ENCODE data around the gene ABCG4. TPM values are rescaled to one million over a fixed set of nuclear protein-coding genes. Genes with fewer than 3 reads are reported as not detected.
A peak's percentile ranks its signal among the peaks of the same experiment; 100 is the strongest.
"Not testable (repeated sequence)": the region's sequence is repeated elsewhere in the genome, so short reads cannot be mapped to it uniquely, and the experiment has no call there.

The ABCG4 gene
- total RNA-seq, 1 donor from 2014 or later = 1.3 TPM

- Mint-ChIP-seq H3K27ac (no peak overlapping the region), H3K4me1 (ENCODE audit: unreplicated experiment) (no peaks in the 10 kb centered on the region), H3K4me3 (no peak overlapping the region), H3K9me3 (no peaks in the 10 kb centered on the region), H3K27me3 (peaks cover 45% of the 10 kb centered on the region), H3K36me3 (no peaks in the 10 kb centered on the region)
- no peak for DNase-seq (ENCODE audit: extremely low spot score, unreplicated experiment)
- TF ChIP-seq CTCF (conservative IDR thresholded peaks at IDR 0.05) = no peak
These were observed 8.2 kb downstream of the ABCG4 start for GRCh38 chr11:119157063-119157462.

- TF ChIP-seq CTCF (conservative IDR thresholded peaks at IDR 0.05) = no peak
- Mint-ChIP-seq H3K27ac (no peak overlapping the region), H3K4me1 (ENCODE audit: unreplicated experiment) (no peaks in the 10 kb centered on the region), H3K9me3 (no peaks in the 10 kb centered on the region), H3K4me3 (no peak overlapping the region), H3K27me3 (peaks cover 36% of the 10 kb centered on the region), H3K36me3 (no peaks in the 10 kb centered on the region)
- DNase-seq (ENCODE audit: extremely low spot score, unreplicated experiment) = no peak
These were observed 9.6 kb downstream of the ABCG4 start for GRCh38 chr11:119158467-119158866.

GRCh38 chr11:119160151-119160550 lies 11.3 kb downstream of the ABCG4 start:
- H3K27me3 Mint-ChIP-seq = peaks cover 26% of the 10 kb centered on the region
- no peaks in the 10 kb centered on the region for H3K9me3 Mint-ChIP-seq
- H3K4me1 Mint-ChIP-seq (ENCODE audit: unreplicated experiment) = no peaks in the 10 kb centered on the region
- no peak for TF ChIP-seq CTCF (conservative IDR thresholded peaks at IDR 0.05)
- H3K27ac Mint-ChIP-seq = no peak overlapping the region
- no peak overlapping the region for H3K4me3 Mint-ChIP-seq
- H3K36me3 Mint-ChIP-seq = no peaks in the 10 kb centered on the region
- no peak for DNase-seq (ENCODE audit: extremely low spot score, unreplicated experiment)

GRCh38 chr11:119161871-119162270 lies 13.0 kb downstream of the ABCG4 start:
- no peak for TF ChIP-seq CTCF (conservative IDR thresholded peaks at IDR 0.05)
- Mint-ChIP-seq H3K36me3 (no peaks in the 10 kb centered on the region), H3K27ac (no peak overlapping the region), H3K9me3 (no peaks in the 10 kb centered on the region), H3K4me3 (no peak overlapping the region), H3K4me1 (ENCODE audit: unreplicated experiment) (no peaks in the 10 kb centered on the region), H3K27me3 (peaks cover 18% of the 10 kb centered on the region)
- no peak for DNase-seq (ENCODE audit: extremely low spot score, unreplicated experiment)

- Mint-ChIP-seq H3K4me3 (no peak overlapping the region), H3K27ac (peak overlapping the region; percentile 50), H3K36me3 (no peaks in the 10 kb centered on the region), H3K27me3 (peaks cover 5% of the 10 kb centered on the region), H3K9me3 (no peaks in the 10 kb centered on the region), H3K4me1 (ENCODE audit: unreplicated experiment) (peaks cover 7% of the 10 kb centered on the region)
- no peak for TF ChIP-seq CTCF (conservative IDR thresholded peaks at IDR 0.05)
- no peak for DNase-seq (ENCODE audit: extremely low spot score, unreplicated experiment)
These were observed 17.7 kb downstream of the ABCG4 start for GRCh38 chr11:119166368-119167076.

- not testable (repeated sequence) for H3K36me3 Mint-ChIP-seq; H3K9me3 Mint-ChIP-seq; H3K4me1 Mint-ChIP-seq (ENCODE audit: unreplicated experiment); DNase-seq (ENCODE audit: extremely low spot score, unreplicated experiment); H3K27me3 Mint-ChIP-seq; H3K4me3 Mint-ChIP-seq
- peak overlapping the region; percentile 50 for H3K27ac Mint-ChIP-seq
These were observed 18.2 kb downstream of the ABCG4 start for GRCh38 chr11:119167077-119167458.
